Raji (cell line): Measurements from ENCODE around the gene FSHB.

Source experiments
- POLR2A ChIP-seq: IDR thresholded peaks from 2 replicates; pipeline ENCODE4 v1.6.1; 2011; ENCODE audit warnings: low read depth, low read length, control low read depth; ENCODE audit not compliant: insufficient read depth

Gene FSHB

DNA sequence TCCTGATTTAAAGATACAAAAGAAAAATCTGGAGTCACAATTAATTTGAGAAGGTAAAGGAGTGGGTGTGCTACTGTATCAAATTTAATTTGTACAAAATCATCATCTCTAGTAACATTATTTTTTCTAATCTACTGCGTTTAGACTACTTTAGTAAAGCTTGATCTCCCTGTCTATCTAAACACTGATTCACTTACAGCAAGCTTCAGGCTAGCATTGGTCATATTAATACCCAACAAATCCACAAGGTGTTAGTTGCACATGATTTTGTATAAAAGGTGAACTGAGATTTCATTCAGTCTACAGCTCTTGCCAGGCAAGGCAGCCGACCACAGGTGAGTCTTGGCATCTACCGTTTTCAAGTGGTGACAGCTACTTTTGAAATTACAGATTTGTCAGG is at the start of gene FSHB:
Gene FSHB, plus strand, starts transcription at position 301 of the 400 bp plus-strand sequence. CDS start 889 bp downstream, outside the sequence.
- TF ChIP-seq POLR2A, result no peak

DNA sequence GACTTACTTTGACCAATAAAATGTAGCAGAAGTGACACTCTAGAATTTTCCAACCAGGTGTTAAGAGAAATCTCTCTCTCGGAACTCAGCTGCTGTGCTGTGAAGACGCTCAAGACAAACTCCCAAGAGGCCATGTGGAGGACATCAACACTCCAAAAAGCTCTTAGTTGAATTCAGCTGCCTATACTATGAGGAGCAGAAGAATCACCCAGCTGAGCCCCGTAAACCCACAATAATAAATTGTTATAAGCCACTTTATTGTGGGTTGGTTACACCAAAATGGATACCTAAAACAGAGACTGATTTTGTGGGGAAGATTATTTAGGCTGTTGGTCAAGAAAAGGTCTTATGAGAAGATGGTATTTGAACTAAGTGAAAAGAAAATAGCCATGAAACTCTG is 44.1 kb upstream of the FSHB start:
- no peak for TF ChIP-seq POLR2A

DNA sequence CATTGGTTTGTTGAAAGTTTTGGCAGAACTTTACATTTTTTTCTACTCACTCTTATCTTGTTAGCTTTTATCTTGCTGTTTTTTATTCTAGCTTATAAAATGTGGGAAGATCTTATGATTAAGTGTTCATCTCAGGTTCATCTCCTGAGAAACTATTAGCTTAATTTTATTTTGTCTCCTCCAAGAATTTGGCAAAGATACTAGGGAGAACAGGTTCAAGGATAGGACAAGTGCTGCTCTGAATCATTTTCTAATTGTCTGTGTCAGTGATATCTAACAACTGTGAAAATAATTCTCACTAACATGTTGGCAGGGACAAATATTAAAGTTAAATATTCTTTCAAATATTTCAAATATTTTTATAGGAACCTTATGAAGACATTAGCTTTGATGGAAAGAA is 38.2 kb upstream of the FSHB start:
- TF ChIP-seq POLR2A, result no peak

DNA sequence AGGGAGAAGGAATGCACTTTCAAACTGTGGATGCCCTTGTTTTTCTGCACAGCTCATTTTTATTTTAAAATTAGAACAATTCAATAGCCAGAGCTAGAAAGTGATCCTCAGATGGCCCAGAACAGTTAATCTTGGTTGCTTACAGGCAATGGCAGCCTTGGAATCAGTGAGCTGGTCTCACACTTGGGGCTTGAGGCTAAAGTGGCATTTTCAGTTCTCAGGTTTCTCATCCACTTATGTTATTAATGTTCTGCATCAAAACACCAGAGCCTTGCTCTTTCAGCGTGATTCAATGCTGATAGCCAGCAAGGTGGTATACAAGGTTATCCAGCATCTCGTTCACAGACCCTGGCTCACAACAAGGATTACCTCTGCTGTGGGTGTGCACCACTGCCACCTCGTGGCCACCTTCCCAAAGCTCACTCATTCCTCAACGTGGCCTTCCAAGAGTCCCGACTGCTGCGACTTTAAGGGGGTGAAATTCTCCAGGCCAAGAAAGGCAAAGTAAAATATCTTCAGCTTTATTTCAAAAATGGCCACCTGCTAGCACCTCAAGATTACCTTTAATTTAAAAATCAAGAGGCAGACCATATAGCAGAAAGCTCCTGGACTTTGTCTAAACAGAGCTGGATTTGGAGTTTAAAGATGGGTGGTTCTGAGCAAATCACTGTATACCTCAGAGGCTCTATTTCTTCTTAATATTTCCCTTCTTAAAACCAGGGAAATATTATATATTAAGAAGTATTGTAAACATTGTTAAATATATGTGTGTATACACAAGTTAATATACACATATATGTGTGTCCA is 34.2 kb upstream of the FSHB start:
- TF ChIP-seq POLR2A, result no peak

DNA sequence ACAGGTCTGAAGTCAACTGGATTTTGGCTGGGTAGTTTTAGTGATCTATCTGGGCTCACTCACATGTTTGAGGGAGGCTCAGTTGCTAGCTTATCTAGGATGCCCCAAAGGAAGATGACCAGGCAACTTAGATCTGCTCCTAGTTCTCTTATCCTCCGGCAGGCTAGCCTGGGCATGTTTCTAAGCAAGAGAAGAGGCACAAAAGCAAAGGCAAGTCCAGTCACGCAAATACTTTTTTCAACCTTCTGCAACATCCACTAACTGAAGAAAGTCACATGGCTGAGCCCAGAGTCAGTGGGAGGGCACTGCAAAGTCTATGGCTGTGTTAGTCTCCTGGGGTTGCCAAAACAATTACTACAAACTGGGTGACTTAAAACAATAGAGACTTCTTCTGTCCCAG is 32.9 kb upstream of the FSHB start:
- TF ChIP-seq POLR2A, result no peak

DNA sequence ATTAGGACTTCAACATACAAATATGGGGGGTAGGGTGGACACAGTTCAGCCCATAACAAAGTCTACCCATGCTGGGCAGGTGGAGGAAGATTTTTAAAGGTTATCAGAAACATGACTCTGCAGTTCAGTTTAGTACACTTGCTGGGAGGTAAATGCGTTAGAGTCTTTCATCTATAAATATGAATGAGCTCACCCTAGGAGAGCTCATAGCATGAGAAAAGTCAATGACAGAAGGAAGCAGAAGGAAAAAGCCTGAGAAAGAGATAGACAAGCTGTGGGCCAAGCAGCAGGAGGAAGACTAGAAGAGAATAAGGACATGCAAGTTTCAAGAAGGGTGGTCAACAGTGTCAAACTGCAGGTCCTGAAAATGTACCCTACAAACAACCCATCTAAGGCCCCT is 27.0 kb upstream of the FSHB start:
- no peak for TF ChIP-seq POLR2A

DNA sequence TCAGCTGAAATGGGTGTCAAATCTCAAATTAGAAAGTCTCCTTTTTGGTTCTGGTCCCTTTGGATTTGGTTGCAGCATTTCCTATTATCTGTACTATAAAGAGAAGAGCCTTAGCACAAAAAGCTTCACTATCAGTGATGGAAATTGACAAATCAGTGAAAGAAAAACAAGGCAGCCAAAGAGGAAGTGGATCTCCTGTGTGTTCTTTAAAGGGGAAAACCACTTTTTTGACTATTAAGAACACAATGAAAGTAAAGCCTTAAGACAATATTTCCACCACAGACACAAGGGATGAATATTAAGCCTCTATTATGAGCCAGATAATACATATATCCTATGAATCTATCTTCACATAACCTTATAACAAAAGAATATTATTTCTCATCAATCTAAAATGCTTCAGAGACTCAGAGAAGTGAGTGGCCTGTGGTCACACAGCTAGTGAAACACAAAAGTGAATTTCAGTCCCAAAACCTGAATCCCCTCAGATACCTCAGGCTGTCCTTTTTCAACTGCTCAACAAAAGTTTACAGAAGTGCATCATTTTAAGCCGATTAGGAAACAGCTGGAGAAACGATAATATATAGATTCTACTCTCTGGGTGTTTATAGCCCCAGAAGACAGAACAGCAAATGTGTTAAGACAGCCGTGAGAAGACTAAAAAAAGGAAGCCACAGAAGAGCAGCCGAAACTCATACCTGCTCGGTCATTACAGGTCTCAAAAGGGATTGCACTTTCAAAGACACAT is 24.4 kb upstream of the FSHB start:
- no peak for TF ChIP-seq POLR2A

DNA sequence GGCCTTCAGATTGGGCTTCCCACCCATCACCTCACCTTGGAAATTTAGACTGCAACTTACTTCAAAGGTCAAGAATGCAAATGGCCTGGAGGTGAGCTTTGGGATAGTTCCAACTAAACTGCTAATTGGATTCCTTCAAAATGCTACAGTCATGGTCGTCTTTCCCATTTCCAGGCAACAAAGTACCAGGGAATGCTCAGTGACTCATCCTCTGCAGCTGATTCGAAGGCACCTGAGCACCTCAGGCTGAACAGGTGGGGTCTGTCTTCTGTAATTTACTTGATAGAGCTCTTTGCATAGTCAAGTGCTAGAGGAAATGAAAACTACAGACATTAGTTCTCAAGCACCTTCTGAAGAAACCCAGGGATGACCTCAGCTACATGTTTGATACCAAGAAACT is 20.5 kb upstream of the FSHB start:
- TF ChIP-seq POLR2A, result no peak

DNA sequence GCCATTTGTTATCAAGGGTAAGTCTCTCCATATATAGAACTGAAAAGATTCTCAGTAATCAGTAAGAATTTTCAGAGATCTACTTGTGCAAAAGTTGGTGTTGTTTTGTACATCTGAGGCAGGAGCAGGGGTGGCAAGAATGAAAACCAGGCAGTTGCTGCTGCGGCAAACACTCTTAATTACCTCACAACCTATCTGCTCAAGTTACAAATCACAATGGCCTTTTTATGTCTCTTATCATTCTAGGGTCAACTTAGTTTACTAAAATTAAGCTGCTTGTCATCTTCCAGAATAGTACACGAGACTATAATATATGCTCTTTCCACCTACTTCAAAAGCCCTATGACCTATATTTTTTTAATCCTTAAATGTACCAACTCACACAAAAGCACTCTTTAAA is 14.3 kb upstream of the FSHB start:
- TF ChIP-seq POLR2A, result no peak

DNA sequence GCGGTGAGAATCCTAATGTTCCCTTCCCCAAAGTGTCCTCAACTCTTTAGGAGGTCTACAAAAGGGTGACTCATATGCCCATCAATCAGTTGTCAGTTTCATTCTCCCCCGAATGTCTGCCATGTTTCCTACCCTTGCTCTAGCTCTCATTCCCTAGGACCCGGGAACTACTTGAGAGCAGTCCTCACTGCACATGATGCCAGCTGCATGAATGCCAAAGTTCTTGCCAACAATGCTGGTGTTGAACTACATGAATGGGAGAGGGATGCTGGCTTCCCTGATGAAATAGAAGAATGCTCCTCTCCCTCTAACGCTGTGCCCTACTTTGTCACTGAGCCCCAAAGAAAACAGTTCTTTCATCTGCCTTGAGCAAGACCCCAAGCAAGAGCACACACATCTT is 12.5 kb upstream of the FSHB start:
- TF ChIP-seq POLR2A, result no peak

DNA sequence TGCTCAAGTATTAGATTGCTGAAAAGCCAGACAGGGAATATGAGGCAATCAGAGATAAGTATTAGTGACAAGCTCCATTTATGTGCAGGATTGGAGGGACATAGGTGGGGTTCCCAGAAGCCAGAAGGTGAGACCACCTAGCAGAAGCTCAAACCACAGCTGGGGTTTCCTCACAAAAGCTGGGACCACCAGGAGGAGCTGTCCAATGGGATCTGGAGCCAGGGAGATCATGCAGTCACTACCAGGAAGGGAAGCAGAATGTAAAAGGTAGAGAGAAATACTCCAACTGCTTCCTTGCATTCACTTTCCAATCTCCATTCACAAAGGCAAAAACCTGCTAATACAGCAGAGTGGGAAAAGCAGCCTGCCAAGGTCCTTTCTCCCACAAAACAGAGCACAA is 5.2 kb upstream of the FSHB start:
- no peak for TF ChIP-seq POLR2A

DNA sequence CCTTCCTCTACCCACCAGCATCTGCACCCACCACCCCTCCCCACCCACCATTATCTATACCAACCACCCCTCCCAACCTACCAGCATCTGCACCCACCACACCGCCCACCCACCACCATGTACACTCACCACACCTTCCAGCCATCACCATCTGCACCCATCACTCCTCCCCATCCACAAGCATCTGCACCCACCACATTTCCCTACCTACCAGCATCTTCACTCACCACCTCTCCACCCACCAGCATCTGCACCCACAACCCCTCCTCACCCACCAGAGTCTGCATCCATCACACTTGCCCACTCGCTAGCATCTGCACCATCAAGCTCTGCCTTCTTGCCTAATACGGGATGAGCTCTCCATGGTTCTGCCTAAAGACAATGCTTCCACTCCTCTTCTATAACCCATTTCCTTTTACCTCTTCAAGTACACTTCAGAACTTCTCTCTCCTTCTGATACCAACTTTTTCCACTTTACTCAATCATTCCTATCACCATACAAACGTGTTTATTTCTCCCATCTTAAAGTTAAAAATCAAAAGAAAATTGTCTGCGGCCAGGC is 2.4 kb upstream of the FSHB start:
- no peak for TF ChIP-seq POLR2A

DNA sequence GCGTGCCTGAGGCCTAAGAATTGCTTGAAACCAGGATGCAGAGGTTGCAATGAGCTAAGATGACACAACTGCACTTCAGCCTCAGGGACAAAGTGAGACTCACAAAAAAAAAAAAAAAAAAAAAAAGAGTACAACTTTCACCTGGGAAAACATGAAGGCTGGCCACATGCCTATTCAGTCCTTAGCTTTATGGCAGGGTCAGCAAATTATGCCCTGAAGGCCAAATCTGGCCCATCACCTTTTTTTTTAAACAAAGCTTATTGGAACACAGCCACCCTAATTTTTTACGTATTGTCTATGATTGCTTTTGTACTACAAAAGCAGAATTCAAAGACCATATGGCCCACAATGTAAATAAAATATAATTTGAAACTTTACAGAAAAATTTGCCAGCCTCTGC is 8.2 kb downstream of the FSHB start:
- no peak for TF ChIP-seq POLR2A

DNA sequence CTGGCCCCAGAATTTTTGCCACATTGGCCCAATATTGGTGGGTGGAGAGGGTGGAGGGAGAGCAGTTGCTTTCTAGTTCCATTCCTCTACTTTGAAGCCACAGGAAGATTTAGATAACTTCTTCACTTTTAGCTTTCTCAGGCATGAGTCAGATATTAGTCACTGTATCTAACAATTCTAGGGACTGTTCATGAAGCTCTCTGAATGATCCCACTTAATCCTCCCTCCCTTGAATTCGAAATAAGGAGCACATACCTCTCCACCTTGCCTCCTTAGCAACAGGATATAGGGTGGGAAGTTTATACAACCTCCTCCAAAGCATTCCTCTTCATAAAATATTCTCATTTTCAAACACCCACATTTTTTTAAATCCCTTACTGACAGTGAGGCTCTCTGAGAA is 13.5 kb downstream of the FSHB start:
- TF ChIP-seq POLR2A, result no peak

DNA sequence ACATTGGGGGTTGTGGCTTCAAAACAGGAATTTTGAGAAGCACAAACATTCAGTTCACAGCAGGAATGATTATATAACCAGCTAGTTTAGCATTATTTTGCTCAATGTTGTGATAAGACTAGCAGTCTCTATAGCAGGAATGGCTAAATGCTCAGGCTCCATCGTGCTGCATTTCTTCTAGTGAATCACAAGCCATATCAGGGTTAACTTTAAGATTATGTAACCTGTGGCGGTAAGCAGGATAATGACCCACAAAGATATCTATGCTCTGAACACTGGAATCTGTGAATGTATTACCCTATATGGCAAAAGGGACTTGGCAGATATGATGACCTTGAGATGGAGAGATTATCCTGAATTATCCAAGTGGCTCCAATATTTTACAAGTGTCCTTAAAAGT is 14.8 kb downstream of the FSHB start:
- TF ChIP-seq POLR2A, result no peak
